Measurements from ENCODE around the gene EML4.
"Not testable (repeated sequence)": the region's sequence is repeated elsewhere in the genome, so short reads cannot be mapped to it uniquely, and the experiment has no call there.

The EML4 gene

GRCh38 chr2:42170619-42171395 lies 1.7 kb downstream of the EML4 start:
- FAIRE-seq = no peak
- DNase-seq (ENCODE audit: insufficient read length, low spot score) = no peak
- TF ChIP-seq, protein P1, sequence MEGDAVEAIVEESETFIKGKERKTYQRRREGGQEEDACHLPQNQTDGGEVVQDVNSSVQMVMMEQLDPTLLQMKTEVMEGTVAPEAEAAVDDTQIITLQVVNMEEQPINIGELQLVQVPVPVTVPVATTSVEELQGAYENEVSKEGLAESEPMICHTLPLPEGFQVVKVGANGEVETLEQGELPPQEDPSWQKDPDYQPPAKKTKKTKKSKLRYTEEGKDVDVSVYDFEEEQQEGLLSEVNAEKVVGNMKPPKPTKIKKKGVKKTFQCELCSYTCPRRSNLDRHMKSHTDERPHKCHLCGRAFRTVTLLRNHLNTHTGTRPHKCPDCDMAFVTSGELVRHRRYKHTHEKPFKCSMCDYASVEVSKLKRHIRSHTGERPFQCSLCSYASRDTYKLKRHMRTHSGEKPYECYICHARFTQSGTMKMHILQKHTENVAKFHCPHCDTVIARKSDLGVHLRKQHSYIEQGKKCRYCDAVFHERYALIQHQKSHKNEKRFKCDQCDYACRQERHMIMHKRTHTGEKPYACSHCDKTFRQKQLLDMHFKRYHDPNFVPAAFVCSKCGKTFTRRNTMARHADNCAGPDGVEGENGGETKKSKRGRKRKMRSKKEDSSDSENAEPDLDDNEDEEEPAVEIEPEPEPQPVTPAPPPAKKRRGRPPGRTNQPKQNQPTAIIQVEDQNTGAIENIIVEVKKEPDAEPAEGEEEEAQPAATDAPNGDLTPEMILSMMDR (IDR thresholded peaks at IDR 0.05; ENCODE audit: insufficient read depth, missing control alignments) = no peak

DNA sequence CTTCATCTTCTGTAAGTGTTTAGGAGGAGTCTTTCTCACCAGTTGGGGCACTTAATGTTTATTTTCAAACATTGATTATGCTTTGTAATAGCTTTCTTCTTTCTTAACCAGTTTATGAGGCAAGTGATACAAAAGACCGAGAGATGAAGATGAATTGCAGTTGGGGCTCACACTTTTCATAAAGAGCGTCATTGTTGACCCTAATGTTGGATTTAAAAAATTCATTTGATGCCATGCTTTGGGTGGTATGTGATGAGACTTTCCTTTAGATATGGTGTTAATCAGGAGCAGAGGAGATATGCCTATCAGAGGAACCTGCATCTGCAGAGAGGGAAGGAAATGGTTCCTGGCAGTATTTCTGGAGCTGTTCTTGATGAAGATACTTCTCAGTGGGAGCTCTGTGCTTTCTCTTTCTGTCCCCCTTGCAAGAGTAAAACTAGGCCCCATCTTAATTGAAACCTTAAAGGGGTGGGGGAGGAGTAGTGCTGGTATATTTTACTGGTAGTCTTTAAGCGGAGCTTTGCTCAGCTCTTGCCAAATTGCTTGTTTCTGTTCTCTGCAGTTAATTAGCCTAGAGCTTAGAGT lies 2.3 kb downstream of the EML4 start:
- DNase-seq (ENCODE audit: insufficient read length, low spot score) = no peak
- TF ChIP-seq, protein P1 (IDR thresholded peaks at IDR 0.05; ENCODE audit: insufficient read depth, missing control alignments) = no peak
- no peak for FAIRE-seq

GRCh38 chr2:42172020-42172419 lies 2.9 kb downstream of the EML4 start:
- TF ChIP-seq, protein P1 (IDR thresholded peaks at IDR 0.05; ENCODE audit: insufficient read depth, missing control alignments) = no peak
- DNase-seq (ENCODE audit: insufficient read length, low spot score) = no peak
- FAIRE-seq = no peak

DNA sequence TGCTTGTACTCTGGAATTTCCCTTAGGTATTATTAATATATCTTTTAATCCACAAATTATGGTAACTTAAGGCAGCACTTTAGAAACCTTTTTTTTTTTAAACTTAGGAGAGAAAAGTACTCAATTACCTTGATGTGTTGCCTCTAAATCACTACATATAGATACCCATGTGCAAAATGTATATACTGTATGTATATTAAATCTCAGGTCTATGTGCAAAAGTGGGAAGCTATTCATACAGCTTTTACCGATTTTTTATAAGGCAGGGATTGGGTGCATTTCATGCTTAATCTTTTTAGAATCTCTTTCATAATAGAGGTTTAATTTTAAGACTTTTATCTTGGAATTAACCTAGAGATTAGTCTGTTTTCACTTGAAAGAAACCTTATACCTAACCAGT lies 3.4 kb downstream of the EML4 start:
- DNase-seq (ENCODE audit: insufficient read length, low spot score) (no peak), FAIRE-seq (no peak)
- TF ChIP-seq, protein P1 (IDR thresholded peaks at IDR 0.05; ENCODE audit: insufficient read depth, missing control alignments) = no peak

DNA sequence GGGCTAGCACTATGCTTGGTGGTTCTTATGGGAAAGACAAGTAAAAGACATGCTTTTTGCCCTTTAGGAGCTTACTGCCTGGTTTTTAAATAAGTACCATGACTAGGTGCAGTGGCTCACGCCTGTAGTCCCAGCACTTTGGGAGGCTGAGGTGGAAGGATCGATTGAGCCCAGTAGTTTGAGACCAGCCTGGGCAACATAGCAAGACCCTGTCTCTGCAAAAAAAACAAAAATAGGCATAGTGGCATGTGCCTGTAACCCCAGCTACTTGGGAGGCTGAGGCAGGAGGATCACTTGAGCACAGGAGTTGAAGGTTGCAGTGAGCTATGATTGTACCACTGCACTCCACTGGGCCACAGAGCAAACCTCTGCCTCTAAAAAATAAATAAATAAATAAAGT lies 4.3 kb downstream of the EML4 start:
- FAIRE-seq; DNase-seq (ENCODE audit: insufficient read length, low spot score): not testable (repeated sequence)

DNA sequence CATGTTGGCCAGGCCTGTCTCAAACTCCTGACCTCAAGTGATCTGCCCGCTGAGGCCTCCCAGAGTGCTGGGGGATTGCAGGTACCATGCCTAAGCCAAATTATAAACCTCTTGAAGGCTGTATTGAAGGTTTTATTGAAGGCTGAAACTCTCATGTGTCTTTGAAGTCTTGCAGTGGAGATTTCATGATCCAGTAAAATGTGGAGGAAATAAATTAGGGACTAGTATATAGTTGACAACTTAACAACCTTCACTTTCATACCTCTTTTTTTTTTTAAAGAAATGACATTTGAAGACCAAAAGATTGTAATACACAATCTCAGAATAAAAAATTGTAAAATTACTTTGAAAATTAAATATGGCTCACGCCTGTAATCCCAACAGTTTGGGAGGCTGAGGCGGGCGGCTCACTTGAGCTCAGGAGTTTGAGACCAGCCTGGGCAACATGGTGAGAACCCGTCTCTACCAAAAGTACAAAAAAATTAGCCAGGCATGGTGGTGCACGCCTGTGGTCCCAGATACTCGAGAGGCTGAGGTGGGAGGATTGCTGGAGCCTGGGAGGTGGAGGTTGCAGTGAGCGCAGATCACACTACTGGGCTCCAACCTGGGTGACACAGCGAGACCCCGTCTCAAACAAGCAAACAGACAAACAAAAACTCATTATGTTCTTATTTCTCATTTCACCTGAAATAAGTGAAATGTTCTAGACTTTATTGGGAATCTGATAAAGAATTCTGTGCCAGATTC lies 8.0 kb downstream of the EML4 start:
- TF ChIP-seq, protein P1 (IDR thresholded peaks at IDR 0.05; ENCODE audit: insufficient read depth, missing control alignments) = no peak
- DNase-seq (ENCODE audit: insufficient read length, low spot score) = no peak
- FAIRE-seq = no peak

GRCh38 chr2:42178335-42178734 lies 9.2 kb downstream of the EML4 start:
- TF ChIP-seq, protein P1 (IDR thresholded peaks at IDR 0.05; ENCODE audit: insufficient read depth, missing control alignments) = no peak
- FAIRE-seq (no peak), DNase-seq (ENCODE audit: insufficient read length, low spot score) (no peak)
